GOT3 (cell line): ENCODE measurements around the gene PREX1.

ENCODE experiments used
- DNase-seq: peaks from one replicate; lab custom pipeline; 2025; ENCODE audit warnings: mixed read lengths; lab: John Stamatoyannopoulos, UW

PREX1 gene

DNA sequence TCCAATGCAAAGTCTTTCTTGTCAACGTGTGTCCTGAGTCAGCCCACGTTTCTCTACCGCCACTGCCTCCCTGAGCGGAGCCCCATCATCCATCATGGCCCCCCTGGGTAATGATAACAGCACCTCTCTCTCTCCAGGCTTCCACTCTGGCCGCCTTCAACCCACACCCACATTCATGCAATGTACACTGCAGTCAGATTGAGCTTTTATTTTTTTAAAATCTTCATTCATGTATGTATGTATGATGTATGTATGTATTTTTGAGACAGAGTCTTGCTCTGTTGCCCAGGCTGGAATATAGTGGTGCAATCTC is 245.2 kb downstream of the PREX1 start:
- no peak for DNase-seq

DNA sequence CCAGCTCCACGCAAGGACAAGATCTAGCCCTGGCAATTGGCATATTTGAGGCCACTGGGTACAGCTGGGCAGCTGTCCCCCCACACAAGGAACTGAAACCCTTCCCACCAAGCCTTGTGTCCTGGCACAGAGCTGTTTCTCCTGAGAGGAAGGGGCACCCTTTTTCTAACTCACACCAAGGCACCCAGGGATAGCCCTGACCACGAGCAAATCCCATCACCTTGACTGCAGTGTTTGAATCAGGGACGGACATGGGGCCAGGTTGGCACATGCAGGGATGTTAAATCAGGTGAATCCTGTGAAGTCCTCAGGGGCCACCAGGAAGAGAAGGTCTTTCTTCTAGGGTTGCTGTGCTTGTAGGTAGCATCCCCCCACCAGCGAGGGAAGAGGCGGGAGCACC is 246.6 kb downstream of the PREX1 start:
- DNase-seq = no peak

DNA sequence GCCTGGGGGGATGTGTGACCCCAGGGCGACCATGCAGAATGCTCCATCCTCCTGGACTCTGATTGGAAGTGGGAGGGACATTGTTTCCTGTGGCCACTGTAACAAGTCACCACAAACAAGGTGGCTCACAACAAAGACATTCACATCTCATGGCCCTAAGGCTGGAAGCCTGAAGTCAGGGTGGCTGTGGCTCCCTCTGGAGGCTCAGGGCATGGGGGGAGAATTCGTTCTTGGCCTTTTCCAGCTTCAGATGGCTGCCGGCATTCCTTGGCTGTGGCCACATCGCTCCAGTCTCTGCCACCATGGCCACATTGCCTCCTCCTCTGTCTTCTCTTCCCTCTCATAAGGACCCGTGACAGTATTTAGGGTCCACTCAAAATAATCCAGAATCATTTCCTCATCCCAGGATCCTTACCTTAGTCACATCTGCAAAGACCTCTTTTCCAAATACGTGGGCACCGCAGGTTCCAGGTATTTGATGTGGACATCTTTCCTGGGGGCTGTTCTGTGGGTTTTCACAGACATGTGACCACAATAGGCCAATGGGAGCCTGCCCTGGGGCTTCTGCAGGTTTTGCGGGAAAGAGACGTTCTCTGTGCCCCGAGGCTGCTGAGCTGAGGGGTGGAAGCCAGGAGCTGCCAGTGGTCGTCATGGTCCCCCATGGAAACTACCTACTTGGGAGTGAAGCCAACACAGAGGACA is 249.3 kb downstream of the PREX1 start:
- no peak for DNase-seq

DNA sequence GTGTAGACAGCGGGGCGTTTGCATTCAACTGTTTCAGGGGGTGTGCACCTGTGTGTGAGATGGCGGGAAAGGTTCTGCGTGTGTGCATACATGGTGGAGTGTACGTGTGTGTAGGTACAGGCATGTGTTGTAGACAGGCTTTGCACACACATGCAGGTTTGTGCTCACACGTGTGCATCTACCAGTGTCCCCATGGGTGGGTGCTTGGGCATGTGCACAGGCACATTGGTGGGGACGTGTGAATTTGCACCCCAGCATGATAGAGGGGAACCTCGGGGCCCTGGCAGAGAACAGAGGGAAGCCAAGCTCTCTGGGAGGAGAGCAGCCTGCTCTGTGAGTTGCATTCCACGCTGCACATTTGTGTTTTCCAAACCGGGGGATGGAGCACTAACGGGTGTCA is 250.2 kb downstream of the PREX1 start:
- DNase-seq = no peak

DNA sequence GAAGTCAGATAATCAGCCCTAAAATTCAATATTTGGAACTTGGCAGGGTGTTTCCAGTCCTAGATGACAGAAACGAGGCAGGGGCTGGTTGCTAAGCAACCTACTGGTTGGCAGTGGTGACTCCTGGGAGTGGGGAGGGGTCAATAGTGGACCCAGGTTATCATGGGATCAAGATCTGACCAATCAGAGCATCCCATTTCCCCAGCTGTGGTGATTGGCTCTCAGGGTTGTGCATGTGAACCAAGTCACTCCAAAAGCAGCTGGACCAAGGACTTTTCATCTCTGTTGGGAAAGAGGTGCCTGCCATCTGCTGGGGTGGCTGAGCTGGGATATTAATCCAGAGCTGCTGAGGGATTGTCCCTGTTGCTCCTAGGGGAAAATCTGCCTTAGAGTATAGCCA is 253.4 kb downstream of the PREX1 start:
- DNase-seq = no peak
